Panc1 (cell line): Measurements from ENCODE around the gene HAND1. TPM values are rescaled to one million over a fixed set of nuclear protein-coding genes. Genes with fewer than 3 reads are reported as not detected.

Experiments
- ATAC-seq: fragments of 200-7000 bp; cut with Tn5 transposase; 2 replicates; pipeline ENCODE4 v1.9.1; 2020; ENCODE audit warnings: mild to moderate bottlenecking, moderate library complexity
- BruUV-seq: library from RNA; stranded (reverse); fragments of 400-500 nt; replicated peaks from 2 replicates; lab custom pipeline; 2021; lab: Mats Ljungman, UMichigan
- CTCF ChIA-PET: fragments of 300-600 bp; sonication (Branson Sonifier 250); formaldehyde crosslinking; loops from one replicate; lab custom pipeline; 2022; ENCODE audit warnings: antibody characterized with exemption; lab: Charles Lee
- POLR2A ChIA-PET: fragments of 300-600 bp; sonication (Branson Sonifier 250); formaldehyde crosslinking; loops from one replicate; lab custom pipeline; 2022; ENCODE audit warnings: antibody characterized with exemption; lab: Charles Lee
- DNase-seq: peaks from one replicate; pipeline ENCODE4 v3.0.0-alpha.2; 2010; ENCODE audit warnings: low read depth, low spot score
- H3K27ac ChIP-seq: 2 replicates; pipeline ENCODE4 v1.5.1; 2011; ENCODE audit warnings: mild to moderate bottlenecking, low read length, inconsistent platforms
- H3K27me3 ChIP-seq: fragments of 200-500 bp; sonication (Bioruptor generic); 2 replicates; pipeline ENCODE4 v1.6.0; 2014; ENCODE audit warnings: low read length, inconsistent platforms; ENCODE audit not compliant: control insufficient read depth, insufficient read depth
- H3K36me3 ChIP-seq: fragments of 200-500 bp; sonication (Bioruptor generic); 2 replicates; pipeline ENCODE4 v1.5.1; 2014; ENCODE audit warnings: inconsistent platforms, mild to moderate bottlenecking, low read length, moderate library complexity; ENCODE audit not compliant: control insufficient read depth, insufficient read depth
- H3K4me1 ChIP-seq: 2 replicates; pipeline ENCODE4 v1.5.1; 2011; ENCODE audit warnings: inconsistent platforms, mild to moderate bottlenecking, low read length, moderate library complexity; ENCODE audit not compliant: control insufficient read depth, insufficient read depth
- H3K4me3 ChIP-seq, 2 experiments: 2 replicates each; pipeline ENCODE4 v1.5.1; 2011 to 2012; ENCODE audit warnings: low read depth in 2 of 2, low read length in 2 of 2, mild to moderate bottlenecking in 2 of 2, inconsistent platforms in 1 of 2, moderate library complexity in 1 of 2
- H3K9me3 ChIP-seq: fragments of 200-500 bp; sonication (Bioruptor generic); 2 replicates; pipeline ENCODE4 v1.5.1; 2014; ENCODE audit warnings: low read depth, mild to moderate bottlenecking, inconsistent platforms, low read length, moderate library complexity; ENCODE audit not compliant: control insufficient read depth, insufficient read depth
- CTCF ChIP-seq: fragments of 450-650 bp; IDR thresholded peaks from 2 replicates; pipeline ENCODE4 v1.5.1; 2017; ENCODE audit warnings: mild to moderate bottlenecking
- POLR2AphosphoS5 ChIP-seq: IDR thresholded peaks from 2 replicates; pipeline ENCODE4 v1.6.1; 2012; ENCODE audit warnings: mild to moderate bottlenecking, low read depth, low read length, moderate library complexity
- REST ChIP-seq, 2 experiments: IDR thresholded peaks; 2 replicates each; pipeline ENCODE4 v1.6.1; 2011 to 2012; ENCODE audit warnings: low read depth in 2 of 2, control low read depth in 1 of 2, low read length in 1 of 2, mild to moderate bottlenecking in 1 of 2, moderate library complexity in 1 of 2; ENCODE audit not compliant: insufficient read depth in 1 of 2
- SIN3A ChIP-seq: IDR thresholded peaks from 2 replicates; pipeline ENCODE4 v1.6.1; 2012; ENCODE audit warnings: low read depth, mild to moderate bottlenecking, low read length, moderate library complexity, borderline replicate concordance; ENCODE audit not compliant: insufficient read depth
- TCF7L2 ChIP-seq: IDR thresholded peaks from 2 replicates; pipeline ENCODE4 v1.6.1; 2011; ENCODE audit warnings: mild to moderate bottlenecking, low read depth, low read length, inconsistent platforms
- in situ Hi-C: cut with HindIII; loops from 2 replicates; pipeline ENCODE4 v1.10.0; 2016; ENCODE audit warnings: low sequenced_read_pairs, low pct_unique_long_range_greater_than_20kb
- intact Hi-C: fragments of 100-400 bp; cut with micrococcal nuclease; formaldehyde crosslinking; loops from one replicate; pipeline ENCODE4 v1.10.0; 2022; ENCODE audit not compliant: unreplicated experiment
- total RNA-seq: library from RNA; stranded (reverse); gene quantifications from one replicate; pipeline ENCODE4 v1.2.1, GENCODE V29; 2021; ENCODE audit not compliant: unreplicated experiment

HAND1 gene
- total RNA-seq, 1 experiment from 2014 or later = 0.10 TPM

- intact Hi-C loops (no loop called here), in situ Hi-C loops (no loop called here)
- no peaks in the 10 kb centered on the region for H3K9me3 ChIP-seq
- H3K27ac ChIP-seq = no peak overlapping the region
- H3K27me3 ChIP-seq = no peaks in the 10 kb centered on the region
- H3K4me3 ChIP-seq = no peak overlapping the region
- ATAC-seq = no peak
- TF ChIP-seq SIN3A (no peak), CTCF (no peak), TCF7L2 (no peak), REST (IDR thresholded peaks at IDR 0.05; ENCODE audit: insufficient read depth in 1 of 2, low read depth in 2 of 2, low read length in 1 of 2) (no peak), POLR2AphosphoS5 (no peak)
- peaks cover 4% of the 10 kb centered on the region for H3K36me3 ChIP-seq
- H3K4me1 ChIP-seq = no peaks in the 10 kb centered on the region
- no TSS peak for BruUV-seq
- ChIA-PET CTCF (no interaction called here), POLR2A (no interaction called here)
- no peak for DNase-seq
Observed at GRCh38 chr5:154440540-154440939, 37.5 kb downstream of the HAND1 start.

DNA sequence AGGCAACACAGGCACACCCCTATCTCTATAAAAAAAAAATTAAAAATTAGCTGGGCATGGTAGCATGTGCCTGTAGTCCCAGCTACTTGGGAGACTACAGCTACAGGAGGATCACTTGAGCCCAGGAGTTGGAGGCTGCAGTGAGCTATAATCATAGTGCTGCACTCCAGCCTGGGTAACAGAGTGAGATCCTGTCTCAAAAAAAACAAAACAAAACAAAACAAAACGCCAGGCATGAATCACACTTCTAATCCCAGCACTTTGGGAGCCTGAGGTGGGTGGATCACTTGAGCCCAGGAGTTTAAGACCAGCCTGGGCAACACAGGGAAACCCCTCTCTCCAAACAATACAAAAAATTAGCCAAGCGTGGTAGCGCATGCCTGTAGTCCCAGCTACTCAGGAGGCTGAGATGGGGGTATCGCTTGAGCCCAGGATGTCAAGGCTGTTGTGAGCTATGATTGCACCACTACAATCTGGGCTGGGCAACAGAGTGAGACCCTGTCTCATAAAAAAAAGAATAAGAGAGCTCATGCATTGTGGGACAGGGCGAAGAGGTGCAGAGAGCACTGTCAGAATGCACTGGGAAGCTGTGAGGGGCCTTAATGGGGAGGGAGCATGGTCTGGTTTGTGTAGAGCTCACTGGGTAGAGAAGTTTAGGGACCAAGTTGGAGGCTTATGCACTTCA is 40.6 kb downstream of the HAND1 start:
- Histone ChIP-seq H3K36me3 (peaks cover 4% of the 10 kb centered on the region; the same call in 1 of the 2 replicates), H3K4me1 (no peaks in the 10 kb centered on the region), H3K27ac (no peak overlapping the region), H3K9me3 (no peaks in the 10 kb centered on the region), H3K4me3 (no peak overlapping the region), H3K27me3 (no peaks in the 10 kb centered on the region)
- DNase-seq = no peak
- intact Hi-C loops = no loop called here
- in situ Hi-C loops = no loop called here
- ATAC-seq = no peak
- no TSS peak for BruUV-seq
- ChIA-PET CTCF (interaction anchor here (0.7 kb wide), 1 partner anchor 213 kb away, joined by 3 read pairs; no protein-coding TSS in a partner anchor), POLR2A (interaction anchor here (0.5 kb wide), 1 partner anchor 960 kb away, joined by 3 read pairs; no protein-coding TSS in a partner anchor)
- TF ChIP-seq REST (IDR thresholded peaks at IDR 0.05; ENCODE audit: insufficient read depth in 1 of 2, low read depth in 2 of 2, low read length in 1 of 2) = no peak
- TF ChIP-seq POLR2AphosphoS5 = no peak
- no peak for TF ChIP-seq TCF7L2
- no peak for TF ChIP-seq CTCF
- TF ChIP-seq SIN3A = no peak
